Renal cortical epithelial cell (primary cell): ENCODE measurements around the gene IQCK. TPM values are rescaled to one million over a fixed set of nuclear protein-coding genes. Genes with fewer than 3 reads are reported as not detected.
A peak's percentile ranks its signal among the peaks of the same experiment; 100 is the strongest.
"Not testable (repeated sequence)": the region's sequence is repeated elsewhere in the genome, so short reads cannot be mapped to it uniquely, and the experiment has no call there.

Experiments
- DNase-seq: peaks from one replicate; pipeline ENCODE4 v3.0.0-alpha.2; 2011; ENCODE audit warnings: low read depth
- total RNA-seq: library from RNA; depleted of rRNA; stranded (reverse); fragments of >200 nt; gene quantifications from 2 replicates; pipeline ENCODE4 v1.2.3, GENCODE V29; 2014

The IQCK gene
- total RNA-seq = 9.2 and 37.1 TPM in 2 replicates

- DNase-seq = peak; percentile 74
Observed at GRCh38 chr16:19717741-19718623, at the start of gene IQCK, which contains the start of gene KNOP1. TSS of gene IQCK (plus strand) at chr16:19718271. CDS start at chr16:19718307, 36 bp downstream. TSS of gene KNOP1 (minus strand) at chr16:19718227. CDS start at chr16:19715035, 3,192 bp downstream.

GRCh38 chr16:19672378-19672777 is 45.7 kb upstream of the IQCK start:
- DNase-seq = no peak

GRCh38 chr16:19674485-19674884 is 43.6 kb upstream of the IQCK start:
- no peak for DNase-seq

- no peak for DNase-seq
Observed at GRCh38 chr16:19677402-19677801, 40.7 kb upstream of the IQCK start.

- no peak for DNase-seq
Observed at GRCh38 chr16:19678804-19679203, 39.3 kb upstream of the IQCK start.

GRCh38 chr16:19679281-19679680 is 38.8 kb upstream of the IQCK start:
- DNase-seq = not testable (repeated sequence)

GRCh38 chr16:19680881-19681340 is 37.2 kb upstream of the IQCK start:
- peak; percentile 17 for DNase-seq

GRCh38 chr16:19681637-19682036 is 36.4 kb upstream of the IQCK start:
- no peak for DNase-seq

GRCh38 chr16:19683453-19684236 is 34.4 kb upstream of the IQCK start:
- DNase-seq = no peak

- DNase-seq = no peak
Observed at GRCh38 chr16:19685176-19685575, 32.9 kb upstream of the IQCK start.

GRCh38 chr16:19687279-19687678 is 30.8 kb upstream of the IQCK start:
- no peak for DNase-seq

- no peak for DNase-seq
Observed at GRCh38 chr16:19688396-19689024, 29.6 kb upstream of the IQCK start.

GRCh38 chr16:19689342-19689741 is 28.7 kb upstream of the IQCK start:
- no peak for DNase-seq

- no peak for DNase-seq
Observed at GRCh38 chr16:19690196-19690595, 27.9 kb upstream of the IQCK start.

GRCh38 chr16:19691161-19691711 is 26.8 kb upstream of the IQCK start:
- DNase-seq = no peak

- DNase-seq = no peak
Observed at GRCh38 chr16:19694989-19695388, 23.1 kb upstream of the IQCK start.

GRCh38 chr16:19696328-19696727 is 21.7 kb upstream of the IQCK start:
- DNase-seq = peak; percentile 92

- no peak for DNase-seq
Observed at GRCh38 chr16:19696961-19697360, 21.1 kb upstream of the IQCK start.

- DNase-seq = peak; percentile 15
Observed at GRCh38 chr16:19697756-19698318, 20.2 kb upstream of the IQCK start.

- DNase-seq = peak; percentile 80
Observed at GRCh38 chr16:19698480-19699465, 19.3 kb upstream of the IQCK start.
